Fibroblast of skin of left quadriceps (primary cell): ENCODE data around the gene MAPK8IP3.

Experiments used
- DNase-seq, 2 experiments: peaks; one replicate each; pipeline ENCODE4 v3.0.0-alpha.2; 2013; ENCODE audit warnings: low read depth in 2 of 2

The MAPK8IP3 gene

GRCh38 chr16:1740234-1740633 lies 34.2 kb downstream of the MAPK8IP3 start:
- no peak for DNase-seq

GRCh38 chr16:1740781-1741490 lies 34.9 kb downstream of the MAPK8IP3 start:
- DNase-seq, result no peak

- DNase-seq, result no peak
Observed at GRCh38 chr16:1741553-1742165, 35.7 kb downstream of the MAPK8IP3 start.

- no peak for DNase-seq
Observed at GRCh38 chr16:1743376-1744337, 37.7 kb downstream of the MAPK8IP3 start.

- DNase-seq, result no peak
Observed at GRCh38 chr16:1744338-1744840, 38.4 kb downstream of the MAPK8IP3 start.

GRCh38 chr16:1745181-1745899 lies 39.3 kb downstream of the MAPK8IP3 start:
- DNase-seq, result peak; percentile 40 to 49

GRCh38 chr16:1745900-1746692 lies 40.1 kb downstream of the MAPK8IP3 start:
- DNase-seq, result no peak

GRCh38 chr16:1746693-1747195 lies 40.7 kb downstream of the MAPK8IP3 start:
- no peak for DNase-seq

- no peak for DNase-seq
Observed at GRCh38 chr16:1747934-1748333, 41.9 kb downstream of the MAPK8IP3 start.

GRCh38 chr16:1749152-1750117 lies 43.4 kb downstream of the MAPK8IP3 start:
- no peak for DNase-seq

- DNase-seq, result no peak
Observed at GRCh38 chr16:1751946-1752345, 46.0 kb downstream of the MAPK8IP3 start.

- no peak for DNase-seq
Observed at GRCh38 chr16:1752853-1753252, 46.9 kb downstream of the MAPK8IP3 start.

- DNase-seq, result no peak
Observed at GRCh38 chr16:1754204-1754603, 48.2 kb downstream of the MAPK8IP3 start.

GRCh38 chr16:1757714-1758461 lies 51.9 kb downstream of the MAPK8IP3 start:
- DNase-seq, result no peak

- no peak for DNase-seq
Observed at GRCh38 chr16:1758923-1759322, 52.9 kb downstream of the MAPK8IP3 start.

- DNase-seq, result no peak
Observed at GRCh38 chr16:1759511-1759910, 53.5 kb downstream of the MAPK8IP3 start.

- no peak for DNase-seq
Observed at GRCh38 chr16:1760911-1761310, 54.9 kb downstream of the MAPK8IP3 start.

- DNase-seq, result no peak
Observed at GRCh38 chr16:1761751-1762150, 55.8 kb downstream of the MAPK8IP3 start.
